ENCODE results near the gene VGLL3.

DNA sequence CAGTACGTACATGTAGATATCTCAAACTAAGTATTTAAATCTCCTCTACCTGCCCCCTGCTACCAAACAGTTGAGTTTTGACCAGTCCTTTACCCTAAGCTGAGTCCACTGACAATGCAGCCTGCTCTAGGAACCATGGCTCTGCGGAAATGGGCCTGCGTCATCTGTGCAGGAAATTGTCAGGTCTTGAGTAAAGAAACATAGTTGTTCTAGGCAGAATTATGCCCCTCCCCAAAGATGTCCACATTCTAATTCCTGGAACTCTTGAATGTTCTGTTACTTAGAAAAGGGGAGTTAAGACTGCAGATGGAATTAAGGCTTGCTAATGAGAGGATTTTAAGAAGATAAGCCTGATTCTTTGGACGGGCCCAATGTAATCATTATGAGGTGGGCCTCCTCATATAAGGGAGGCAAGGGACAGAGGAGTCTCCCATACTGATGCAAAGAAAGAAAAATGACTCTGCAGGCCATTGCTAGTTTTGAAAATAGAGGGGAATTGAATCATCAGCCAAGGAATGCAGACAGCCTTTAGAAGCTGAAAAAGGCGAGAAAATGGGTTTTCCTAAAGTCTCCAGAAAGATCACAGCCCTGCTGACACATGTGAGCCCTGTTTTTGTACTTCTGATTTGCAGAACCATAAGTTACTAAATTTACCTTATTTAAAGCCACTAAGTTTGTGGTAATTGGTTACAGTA, 5.5 kb upstream of the VGLL3 start:
- TF ChIP-seq, protein P1, sequence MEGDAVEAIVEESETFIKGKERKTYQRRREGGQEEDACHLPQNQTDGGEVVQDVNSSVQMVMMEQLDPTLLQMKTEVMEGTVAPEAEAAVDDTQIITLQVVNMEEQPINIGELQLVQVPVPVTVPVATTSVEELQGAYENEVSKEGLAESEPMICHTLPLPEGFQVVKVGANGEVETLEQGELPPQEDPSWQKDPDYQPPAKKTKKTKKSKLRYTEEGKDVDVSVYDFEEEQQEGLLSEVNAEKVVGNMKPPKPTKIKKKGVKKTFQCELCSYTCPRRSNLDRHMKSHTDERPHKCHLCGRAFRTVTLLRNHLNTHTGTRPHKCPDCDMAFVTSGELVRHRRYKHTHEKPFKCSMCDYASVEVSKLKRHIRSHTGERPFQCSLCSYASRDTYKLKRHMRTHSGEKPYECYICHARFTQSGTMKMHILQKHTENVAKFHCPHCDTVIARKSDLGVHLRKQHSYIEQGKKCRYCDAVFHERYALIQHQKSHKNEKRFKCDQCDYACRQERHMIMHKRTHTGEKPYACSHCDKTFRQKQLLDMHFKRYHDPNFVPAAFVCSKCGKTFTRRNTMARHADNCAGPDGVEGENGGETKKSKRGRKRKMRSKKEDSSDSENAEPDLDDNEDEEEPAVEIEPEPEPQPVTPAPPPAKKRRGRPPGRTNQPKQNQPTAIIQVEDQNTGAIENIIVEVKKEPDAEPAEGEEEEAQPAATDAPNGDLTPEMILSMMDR (conservative IDR thresholded peaks at IDR 0.05; ENCODE audit: low read depth, low read length), result no peak
- no peak for TF ChIP-seq CEBPB (IDR thresholded peaks at IDR 0.05; ENCODE audit: low read depth, low read length)
- TF ChIP-seq MAZ (IDR thresholded peaks at IDR 0.05; ENCODE audit: borderline replicate concordance, low read depth, low read length), result no peak
- TF ChIP-seq RAD21 (IDR thresholded peaks at IDR 0.05; ENCODE audit: low read length), result no peak
